GM23248 (cell line): ENCODE data around the gene NDUFAB1.

Source experiments
- EZH2 ChIP-seq: fragments of 200-600 bp; sonication (generic); IDR thresholded peaks from 2 replicates; pipeline ENCODE4 v1.6.1; 2018; ENCODE audit warnings: antibody characterized with exemption, mild to moderate bottlenecking; ENCODE audit not compliant: insufficient read depth, poor library complexity, severe bottlenecking
- EZH2phosphoT487 ChIP-seq: fragments of 200-600 bp; sonication (generic); IDR thresholded peaks from 2 replicates; pipeline ENCODE4 v1.6.1; 2018; ENCODE audit warnings: antibody characterized with exemption, moderate library complexity, mild to moderate bottlenecking, low read depth; ENCODE audit not compliant: insufficient read depth

DNA sequence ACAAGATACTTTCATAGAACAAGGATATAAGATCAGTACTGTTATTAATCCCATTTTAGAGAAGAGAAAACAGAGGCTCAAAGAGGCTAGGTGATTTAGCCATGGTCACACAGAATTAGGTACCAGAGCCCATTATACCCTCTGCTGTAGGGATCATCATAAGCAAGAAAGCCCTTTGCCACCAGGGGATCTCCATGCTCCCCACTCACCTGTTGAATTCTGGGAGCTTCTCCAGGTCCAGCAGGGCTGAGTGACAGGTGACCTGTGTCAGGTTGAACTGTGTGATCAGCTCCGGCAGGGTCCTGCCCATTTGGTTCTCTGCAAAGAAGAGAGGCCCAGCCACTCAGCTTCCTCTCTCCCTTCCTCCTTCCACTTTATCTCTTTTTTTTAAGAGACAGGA, 63.7 kb downstream of the NDUFAB1 start:
- TF ChIP-seq EZH2phosphoT487 = no peak
- no peak for TF ChIP-seq EZH2
